Endothelial cell of umbilical vein (primary cell): ENCODE results near the gene SDK2. TPM values are rescaled to one million over a fixed set of nuclear protein-coding genes. Genes with fewer than 3 reads are reported as not detected.

Source experiments
- BruUV-seq: library from RNA; stranded (reverse); fragments of 400-500 nt; replicated peaks from 2 replicates; lab custom pipeline; 2021; lab: Mats Ljungman, UMichigan
- CTCF ChIA-PET: fragments of 300-600, 350-600 bp; sonication (Branson Sonifier 250); formaldehyde crosslinking; loops from one replicate; lab custom pipeline; 2021; ENCODE audit warnings: antibody characterized with exemption, inconsistent platforms; lab: Charles Lee
- POLR2A ChIA-PET: fragments of 300-600, 350-600 bp; sonication (Branson Sonifier 250); formaldehyde crosslinking; loops from one replicate; lab custom pipeline; 2021; ENCODE audit warnings: antibody characterized with exemption, inconsistent platforms; lab: Charles Lee
- DNase-seq: peaks from one replicate; pipeline ENCODE4 v3.0.0-alpha.2; 2011; ENCODE audit warnings: low read depth, low spot score
- FAIRE-seq: peaks from 2 replicates; lab custom pipeline; 2011; peaks lifted over from hg19 to GRCh38; lab: Jason Lieb, UNC
- H2AFZ ChIP-seq: 2 replicates; pipeline ENCODE4 v1.6.0; 2012; ENCODE audit warnings: low read depth, low read length, control low read depth, inconsistent platforms
- H3K27ac ChIP-seq: 2 replicates; pipeline ENCODE4 v1.5.1; 2011; ENCODE audit warnings: low read depth, mild to moderate bottlenecking, control low read depth, low read length, moderate library complexity; ENCODE audit not compliant: insufficient read depth
- H3K27me3 ChIP-seq, 2 experiments: 2 replicates each; pipeline versions ENCODE4 v1.6.0 to v1.6.1; 2011; ENCODE audit warnings: low read length in 2 of 2, mixed read lengths in 1 of 2; ENCODE audit not compliant: control insufficient read depth in 2 of 2, insufficient read depth in 2 of 2
- H3K36me3 ChIP-seq, 2 experiments: 2 replicates in 1 of 2; 3 replicates in 1 of 2; pipeline ENCODE4 v1.5.1; 2011; ENCODE audit warnings: low read length in 2 of 2, mild to moderate bottlenecking in 1 of 2, moderate library complexity in 1 of 2; ENCODE audit not compliant: control insufficient read depth in 2 of 2, insufficient read depth in 2 of 2; ENCODE audit errors: extremely low read depth in 1 of 2
- H3K4me1 ChIP-seq: 3 replicates; pipeline ENCODE4 v1.5.1; 2011; ENCODE audit warnings: mild to moderate bottlenecking, low read length; ENCODE audit not compliant: control insufficient read depth, insufficient read depth; ENCODE audit errors: extremely low read depth
- H3K4me2 ChIP-seq: 2 replicates; pipeline ENCODE4 v1.6.1; 2011; ENCODE audit warnings: low read length, control low read depth, mixed read lengths; ENCODE audit not compliant: insufficient read depth
- H3K4me3 ChIP-seq, 3 experiments: fragments of 200-600 bp in 1 of 3; sonication (generic), shearing (Covaris generic) in 1 of 3; replicated peaks in 1 of 3; 2 replicates each; pipeline ENCODE4 v1.5.1; 2011 to 2016; ENCODE audit warnings: control low read depth in 3 of 3, low read length in 3 of 3, mild to moderate bottlenecking in 2 of 3, inconsistent platforms in 1 of 3, low read depth in 1 of 3, moderate library complexity in 1 of 3; ENCODE audit not compliant: insufficient read depth in 1 of 3
- H3K79me2 ChIP-seq: 2 replicates; pipeline ENCODE4 v1.6.0; 2012; ENCODE audit warnings: low read length, inconsistent platforms; ENCODE audit not compliant: control insufficient read depth, insufficient read depth
- H3K9ac ChIP-seq: replicated peaks from 2 replicates; pipeline ENCODE3; 2011; ENCODE audit warnings: low read length, control low read depth; ENCODE audit not compliant: insufficient read depth; ENCODE audit errors: extremely low read depth
- H3K9me1 ChIP-seq: replicated peaks from 3 replicates; pipeline ENCODE4 v1.6.0; 2011; ENCODE audit warnings: mild to moderate bottlenecking, low read length; ENCODE audit not compliant: control insufficient read depth, insufficient read depth; ENCODE audit errors: extremely low read depth
- H3K9me3 ChIP-seq: replicated peaks from 2 replicates; pipeline ENCODE4 v1.5.1; 2012; ENCODE audit warnings: low read length, inconsistent platforms; ENCODE audit not compliant: control insufficient read depth, insufficient read depth
- H4K20me1 ChIP-seq: replicated peaks from 2 replicates; pipeline ENCODE3; 2011; ENCODE audit warnings: mild to moderate bottlenecking, low read length; ENCODE audit not compliant: control insufficient read depth, insufficient read depth; ENCODE audit errors: extremely low read depth
- CTCF ChIP-seq, 2 donors: IDR thresholded peaks; 1 replicate in 1 of 2; 2 replicates in 1 of 2; pipeline ENCODE4 v1.5.1; 2011; ENCODE audit warnings: low read length in 2 of 2, mild to moderate bottlenecking in 2 of 2, moderate library complexity in 2 of 2, control low read depth in 1 of 2, inconsistent platforms in 1 of 2, low read depth in 1 of 2; ENCODE audit not compliant: insufficient read depth in 1 of 2; ENCODE audit errors: extremely low read depth in 1 of 2
- EZH2 ChIP-seq: IDR thresholded peaks from 2 replicates; pipeline ENCODE4 v1.6.1; 2012; ENCODE audit warnings: borderline replicate concordance, low read depth, mild to moderate bottlenecking, moderate library complexity, low read length, inconsistent platforms; ENCODE audit not compliant: severe bottlenecking
- FOS ChIP-seq: IDR thresholded peaks from 2 replicates; pipeline ENCODE4 v1.6.1; 2011; ENCODE audit warnings: mild to moderate bottlenecking, low read length, moderate library complexity, borderline replicate concordance; ENCODE audit not compliant: insufficient read depth
- GATA2 ChIP-seq: IDR thresholded peaks from 2 replicates; pipeline ENCODE4 v1.7.0; 2011; ENCODE audit warnings: low read depth, mild to moderate bottlenecking, moderate library complexity, mixed read lengths, low read length; ENCODE audit not compliant: insufficient read length, insufficient read depth
- JUN ChIP-seq: IDR thresholded peaks from 2 replicates; pipeline ENCODE4 v1.6.1; 2011; ENCODE audit warnings: borderline replicate concordance, low read depth; ENCODE audit not compliant: insufficient read length, insufficient read depth
- MYC ChIP-seq: IDR thresholded peaks from one replicate; pipeline ENCODE4 v1.6.1; 2011; ENCODE audit warnings: mild to moderate bottlenecking, low read depth, low read length
- POLR2A ChIP-seq: IDR thresholded peaks from 2 replicates; pipeline ENCODE4 v1.6.1; 2012; ENCODE audit warnings: low read depth, mild to moderate bottlenecking, control low read depth, low read length
- POLR2AphosphoS5 ChIP-seq: IDR thresholded peaks from 2 replicates; pipeline ENCODE4 v1.6.1; 2012; ENCODE audit warnings: low read depth, mild to moderate bottlenecking, control low read depth, low read length, moderate library complexity; ENCODE audit not compliant: insufficient read depth
- dilution Hi-C: fragments of 300-500 bp; cut with MboI; formaldehyde crosslinking; loops from one replicate; pipeline ENCODE4 v1.15.0; 2019; ENCODE audit warnings: low sequenced_read_pairs; ENCODE audit not compliant: extremely low pct_ligation_motif_present
- intact Hi-C: fragments of 100-400 bp; cut with micrococcal nuclease; formaldehyde crosslinking; loops from one replicate; pipeline ENCODE4 v1.10.0; 2022
- polyA plus RNA-seq, 4 experiments: library from polyadenylated mRNA; depleted of rRNA in 3 of 4; stranded (reverse) in 3 of 4; unstranded in 1 of 4; fragments of >200 nt; gene quantifications; 2 replicates each; pipeline versions ENCODE4 v1.2.1 to v1.2.3, GENCODE V29; 2011 to 2012; ENCODE audit warnings: missing spikeins in 1 of 4
- total RNA-seq: library from RNA; stranded (reverse); gene quantifications from 2 replicates; pipeline ENCODE4 v1.2.3, GENCODE V29; 2021
- TF ChIP-seq, protein P1 (sequence below): IDR thresholded peaks from 2 replicates; pipeline ENCODE4 v1.6.1; 2011; ENCODE audit not compliant: insufficient read depth, insufficient read length

SDK2 gene
- total and polyA plus RNA-seq, 2 donors (not counting 3 experiments of a cell fraction or from before 2014, with no cell fraction given): not detected

- no peaks in the 10 kb centered on the region for H3K27me3 ChIP-seq
- TF ChIP-seq EZH2 (no peak), MYC (no peak), CTCF (IDR thresholded peaks at IDR 0.05; ENCODE audit: extremely low read depth in 1 of 2, insufficient read depth in 1 of 2, low read depth in 1 of 2, low read length in 2 of 2) (no peak), FOS (no peak), POLR2A (no peak), GATA2 (no peak), JUN (no peak), POLR2AphosphoS5 (no peak)
- TF ChIP-seq, protein P1, sequence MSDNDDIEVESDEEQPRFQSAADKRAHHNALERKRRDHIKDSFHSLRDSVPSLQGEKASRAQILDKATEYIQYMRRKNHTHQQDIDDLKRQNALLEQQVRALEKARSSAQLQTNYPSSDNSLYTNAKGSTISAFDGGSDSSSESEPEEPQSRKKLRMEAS: no peak
- H3K36me3 ChIP-seq: no peaks in the 10 kb centered on the region
- H3K9me3 ChIP-seq: no peaks in the 10 kb centered on the region
- H3K79me2 ChIP-seq: no peaks in the 10 kb centered on the region
- no peak for DNase-seq
- no peak for FAIRE-seq
- H3K4me3 ChIP-seq: no peak overlapping the region
- no peak overlapping the region for H3K9ac ChIP-seq
- ChIA-PET CTCF (no interaction called here), POLR2A (no interaction called here)
- H3K4me1 ChIP-seq: no peaks in the 10 kb centered on the region
- dilution Hi-C loops (no loop called here), intact Hi-C loops (no loop called here)
- H4K20me1 ChIP-seq: no peaks in the 10 kb centered on the region
- H3K4me2 ChIP-seq: no peak overlapping the region
- BruUV-seq: no TSS peak
- H3K9me1 ChIP-seq: no peaks in the 10 kb centered on the region
- no peak overlapping the region for H3K27ac ChIP-seq
- H2AFZ ChIP-seq: no peak overlapping the region
Measured at GRCh38 chr17:73593249-73593965, 50.8 kb downstream of the SDK2 start.
